CMK (cell line): ENCODE results near the gene GIT2.
"Not testable (repeated sequence)": the region's sequence is repeated elsewhere in the genome, so short reads cannot be mapped to it uniquely, and the experiment has no call there.

Experiments
- DNase-seq: peaks from one replicate; pipeline ENCODE4 v3.0.0-alpha.2; 2010; ENCODE audit warnings: low read depth

GIT2 gene

GRCh38 chr12:109995686-109996482, at the start of gene GIT2:
GIT2 (minus strand) TSS chr12:109996368; CDS start chr12:109996224, 144 bp downstream.
- peak; percentile 89 for DNase-seq

GRCh38 chr12:110042264-110042663, 46.1 kb upstream of the GIT2 start:
- DNase-seq, result no peak

GRCh38 chr12:110039085-110039807, 43.1 kb upstream of the GIT2 start:
- no peak for DNase-seq

- no peak for DNase-seq
Measured at GRCh38 chr12:110038741-110039084, 42.5 kb upstream of the GIT2 start.

- DNase-seq, result no peak
Measured at GRCh38 chr12:110037315-110037714, 41.1 kb upstream of the GIT2 start.

- no peak for DNase-seq
Measured at GRCh38 chr12:110035534-110036104, 39.5 kb upstream of the GIT2 start.

- no peak for DNase-seq
Measured at GRCh38 chr12:110033888-110034287, 37.7 kb upstream of the GIT2 start.

GRCh38 chr12:110029290-110029815, 33.2 kb upstream of the GIT2 start:
- no peak for DNase-seq

- no peak for DNase-seq
Measured at GRCh38 chr12:110028323-110028722, 32.2 kb upstream of the GIT2 start.

GRCh38 chr12:110024051-110024450, 27.9 kb upstream of the GIT2 start:
- DNase-seq, result no peak

GRCh38 chr12:110023059-110023980, 27.2 kb upstream of the GIT2 start:
- DNase-seq, result no peak

- no peak for DNase-seq
Measured at GRCh38 chr12:110020956-110021355, 24.8 kb upstream of the GIT2 start.

- no peak for DNase-seq
Measured at GRCh38 chr12:110015132-110015531, 19.0 kb upstream of the GIT2 start.

- no peak for DNase-seq
Measured at GRCh38 chr12:110012659-110013058, 16.5 kb upstream of the GIT2 start.

GRCh38 chr12:110012137-110012536, 16.0 kb upstream of the GIT2 start:
- no peak for DNase-seq

- no peak for DNase-seq
Measured at GRCh38 chr12:110010853-110011723, 14.9 kb upstream of the GIT2 start.

- DNase-seq, result not testable (repeated sequence)
Measured at GRCh38 chr12:110008681-110009398, 12.7 kb upstream of the GIT2 start.

GRCh38 chr12:110007881-110008280, 11.7 kb upstream of the GIT2 start:
- DNase-seq, result no peak

- DNase-seq, result no peak
Measured at GRCh38 chr12:110006115-110006514, 9.9 kb upstream of the GIT2 start.

GRCh38 chr12:110005319-110005973, 9.3 kb upstream of the GIT2 start:
- DNase-seq, result no peak
